Left renal pelvis (tissue), 4 donors: Measurements from ENCODE around the gene WDR82. TPM values are rescaled to one million over a fixed set of nuclear protein-coding genes. Genes with fewer than 3 reads are reported as not detected.

Experiments
- DNase-seq, 4 donors: peaks; one replicate each; pipeline ENCODE4 v3.0.0-alpha.2; 2013; ENCODE audit warnings: low read depth in 4 of 4, low spot score in 3 of 4
- polyA plus RNA-seq, 4 donors: library from polyadenylated mRNA; unstranded; fragments of 120-200 nt; gene quantifications; one replicate each; pipeline ENCODE4 v1.2.1, GENCODE V29; 2013; ENCODE audit not compliant: insufficient read length in 4 of 4

WDR82 gene
- polyA plus RNA-seq, 4 donors = 91.2 to 119 (median 103) TPM

DNA sequence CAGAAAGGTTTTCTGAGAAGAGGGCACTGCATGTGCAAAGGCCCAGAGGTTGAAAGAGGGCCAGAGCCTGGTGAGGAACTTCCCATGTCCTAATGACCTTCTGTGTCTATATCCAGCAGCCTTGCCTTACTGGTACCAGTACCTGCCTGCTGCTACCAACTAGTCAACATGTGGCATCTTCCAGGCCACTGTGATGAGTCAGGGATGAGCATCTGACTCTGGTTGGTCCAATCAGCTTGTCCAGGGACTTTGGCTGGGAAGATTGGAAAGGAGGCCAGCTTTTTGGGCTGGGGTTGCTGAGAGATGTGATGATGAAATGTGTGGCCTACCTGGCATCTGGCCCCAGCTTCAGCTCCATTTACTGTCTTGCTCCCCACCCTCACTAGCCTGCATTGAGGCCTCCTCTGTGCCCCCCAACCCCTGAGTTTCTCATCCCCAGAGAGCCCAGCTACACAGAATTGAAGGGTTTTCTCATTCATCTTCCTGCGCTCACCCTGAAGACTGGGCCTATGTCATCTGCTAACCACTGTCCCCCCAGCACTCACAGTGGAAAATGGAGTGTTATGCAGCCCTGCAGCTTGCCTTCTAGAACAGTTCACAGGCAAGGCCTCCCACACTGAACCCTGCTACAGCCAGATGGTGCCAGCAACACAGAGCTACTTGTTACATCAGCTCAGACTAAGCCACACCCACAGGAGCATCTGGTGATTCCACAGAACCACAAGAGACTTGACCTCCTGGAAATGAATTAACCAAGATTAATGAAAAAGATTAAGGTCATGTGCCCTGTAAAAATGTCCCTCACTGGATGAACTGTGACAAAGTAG, 38.2 kb downstream of the WDR82 start:
- no peak for DNase-seq

- peak in 1 of 4 donors; percentile 77 for DNase-seq
These were observed 39.4 kb downstream of the WDR82 start, which contains the start of gene TWF2 for GRCh38 chr3:52238761-52239701. Gene TWF2 (minus strand): TSS chr3:52239158. CDS start chr3:52239016, 142 bp downstream.

DNA sequence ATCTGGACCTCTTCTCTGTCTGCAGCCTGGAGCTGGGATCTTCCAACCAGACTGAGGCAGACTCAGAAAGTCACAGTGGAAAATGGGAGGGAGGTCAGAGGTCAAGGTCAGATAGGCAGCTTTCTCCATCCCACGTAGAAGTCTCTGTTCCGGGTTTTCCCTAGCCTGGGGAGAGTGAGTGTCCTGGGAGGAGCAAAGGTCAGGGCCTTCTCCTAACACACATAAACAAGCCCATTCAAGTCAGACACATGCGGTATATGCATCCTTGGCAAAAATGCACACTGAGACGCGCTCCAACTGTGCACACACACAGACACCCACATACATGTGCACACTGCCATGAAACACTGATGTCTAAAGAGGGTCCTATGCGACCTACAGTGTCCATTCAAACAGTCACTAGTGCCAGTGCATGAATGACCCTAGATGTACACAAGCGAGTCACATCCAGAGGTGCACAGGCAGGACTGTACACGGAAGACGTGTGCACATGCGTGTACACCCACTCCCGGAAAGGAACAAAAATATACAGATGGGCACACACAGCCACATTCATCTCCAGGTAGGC, 40.2 kb downstream of the WDR82 start:
- DNase-seq = no peak

GRCh38 chr3:52237657-52238172, 40.7 kb downstream of the WDR82 start:
- no peak for DNase-seq

- DNase-seq = no peak
These were observed 41.3 kb downstream of the WDR82 start for GRCh38 chr3:52237006-52237656.

GRCh38 chr3:52236424-52236886, 42.0 kb downstream of the WDR82 start:
- DNase-seq = no peak

GRCh38 chr3:52234516-52235447, 43.7 kb downstream of the WDR82 start:
- no peak for DNase-seq

- no peak for DNase-seq
These were observed 44.5 kb downstream of the WDR82 start for GRCh38 chr3:52233968-52234367.

- DNase-seq = no peak
These were observed 45.3 kb downstream of the WDR82 start for GRCh38 chr3:52233108-52233591.

- DNase-seq = no peak
These were observed 46.0 kb downstream of the WDR82 start for GRCh38 chr3:52232279-52233107.

DNA sequence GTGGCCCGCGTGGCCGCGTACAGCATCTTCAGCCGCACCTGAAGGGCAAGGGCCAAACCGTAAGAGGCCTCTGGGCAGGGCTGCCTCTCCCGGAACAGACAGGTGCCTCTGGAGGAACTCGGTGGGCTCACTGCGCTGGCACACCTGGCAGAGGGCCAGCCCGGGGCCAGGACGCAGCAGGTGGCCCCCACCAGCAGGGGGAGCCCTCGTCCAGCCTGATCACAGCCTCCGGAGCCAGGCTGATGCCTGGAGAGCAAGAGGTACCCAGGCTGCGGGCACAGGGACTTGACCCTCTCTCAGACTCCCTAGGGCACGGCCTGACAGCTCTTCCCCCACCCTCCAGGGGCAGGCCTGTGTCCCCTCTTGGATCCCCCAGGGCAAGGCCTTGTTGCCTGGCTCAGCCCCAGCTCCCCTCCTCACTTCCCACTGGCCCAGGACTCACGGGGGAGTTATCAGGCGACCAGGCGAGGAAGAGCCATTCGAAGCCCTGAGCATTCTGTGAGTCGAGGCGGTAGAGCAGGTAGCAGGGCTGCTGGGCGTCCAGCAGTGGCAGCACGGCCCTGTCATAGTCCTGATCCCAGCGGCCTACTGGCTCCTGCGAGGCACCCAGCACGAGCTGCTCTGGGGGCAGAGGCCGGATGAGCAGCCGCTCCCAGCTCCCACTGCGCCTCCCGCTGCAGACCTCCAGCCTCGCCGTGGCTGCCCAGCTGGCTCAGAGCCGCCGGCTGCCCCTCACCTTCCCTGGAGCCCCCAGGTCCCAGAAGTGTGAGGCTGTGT, 46.8 kb downstream of the WDR82 start:
- DNase-seq = no peak

DNA sequence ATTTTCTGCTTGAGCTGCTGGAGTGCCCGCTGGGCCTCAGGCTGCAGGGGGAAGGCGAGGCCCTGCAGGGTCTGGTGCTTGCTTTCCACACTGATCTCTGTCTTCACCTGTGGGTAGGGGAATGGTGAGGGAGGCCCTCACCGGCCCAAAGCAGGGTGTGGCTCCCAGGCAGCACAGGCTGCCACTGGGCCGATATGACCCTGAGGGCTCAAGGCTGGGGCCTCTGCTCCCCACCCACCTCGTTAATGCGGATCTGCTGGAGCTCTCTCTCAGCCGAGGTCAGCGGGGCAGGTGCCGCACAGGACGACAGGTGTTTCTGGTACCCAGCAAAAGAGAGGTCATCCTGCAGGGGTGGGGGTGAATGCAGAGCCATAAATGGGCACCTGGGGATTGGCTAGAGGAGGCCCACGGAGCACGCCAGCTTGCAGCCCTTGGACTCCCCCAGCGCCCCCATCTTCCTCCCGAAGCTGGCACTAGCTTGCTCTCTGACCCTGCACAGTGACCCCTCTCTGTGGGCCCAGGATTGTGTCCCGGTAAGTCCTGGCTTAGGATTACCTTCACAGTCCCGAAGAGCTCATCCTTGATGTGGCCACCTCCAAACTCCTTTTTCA, 47.5 kb downstream of the WDR82 start:
- no peak for DNase-seq

DNA sequence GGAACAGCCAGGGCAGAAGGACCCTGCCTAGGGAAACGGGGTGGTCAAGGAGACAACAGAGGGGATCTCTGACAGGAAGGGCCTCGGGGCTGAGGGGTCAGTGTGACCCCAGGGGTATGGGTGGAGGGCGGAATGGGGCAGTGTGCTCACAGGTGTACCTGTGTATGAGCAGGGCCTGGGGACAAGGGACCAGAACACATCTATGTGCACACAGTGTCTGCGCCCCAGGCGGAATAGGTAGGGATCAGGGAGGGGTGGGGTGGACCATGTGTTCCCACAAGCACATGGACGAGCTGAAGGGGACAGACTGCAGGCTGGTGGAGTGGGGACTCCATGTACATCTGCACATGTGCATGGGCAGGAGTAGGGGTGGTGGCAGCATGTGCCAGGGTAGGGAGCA, 48.0 kb downstream of the WDR82 start:
- DNase-seq = no peak

DNA sequence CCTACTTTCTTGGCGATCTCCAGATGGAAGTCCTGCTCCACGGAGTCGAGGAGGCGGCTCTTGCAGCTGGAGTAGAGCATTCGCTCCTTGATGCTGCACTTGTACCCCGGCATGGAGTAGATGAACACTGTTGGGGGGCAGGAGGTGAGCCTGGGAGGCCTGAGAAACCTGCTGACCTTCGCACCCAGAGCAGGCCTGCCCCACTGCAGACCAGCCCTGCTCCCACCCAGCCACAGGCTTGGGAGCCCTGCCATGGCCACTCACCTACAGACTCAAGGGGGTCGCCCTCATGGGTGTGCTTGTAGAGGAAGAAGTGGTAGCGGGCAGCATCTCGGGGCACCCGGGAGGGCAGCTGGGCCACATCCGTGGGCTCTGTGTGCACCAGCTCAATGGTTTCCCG, 48.8 kb downstream of the WDR82 start:
- no peak for DNase-seq

GRCh38 chr3:52228751-52229291, 49.6 kb downstream of the WDR82 start:
- no peak for DNase-seq

DNA sequence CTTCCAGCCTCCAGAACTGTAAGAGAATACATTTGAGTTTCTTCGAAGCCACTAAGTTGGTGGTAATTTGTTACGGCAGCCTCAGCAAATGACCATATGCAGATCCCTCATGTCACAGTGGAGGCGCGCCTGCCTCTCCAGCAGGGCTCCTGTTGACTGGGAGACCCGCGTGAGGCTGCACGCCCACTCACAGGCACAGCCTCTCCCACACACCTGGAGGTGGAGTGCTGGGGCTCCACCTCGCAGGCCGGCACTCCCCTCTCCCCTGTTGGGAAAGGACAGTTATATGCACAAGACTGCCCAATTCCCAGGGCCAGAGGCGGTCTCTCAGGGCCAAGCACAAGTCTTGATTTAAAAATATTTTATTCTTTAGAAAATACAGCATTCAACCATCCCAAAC, 50.2 kb downstream of the WDR82 start:
- DNase-seq = no peak

DNA sequence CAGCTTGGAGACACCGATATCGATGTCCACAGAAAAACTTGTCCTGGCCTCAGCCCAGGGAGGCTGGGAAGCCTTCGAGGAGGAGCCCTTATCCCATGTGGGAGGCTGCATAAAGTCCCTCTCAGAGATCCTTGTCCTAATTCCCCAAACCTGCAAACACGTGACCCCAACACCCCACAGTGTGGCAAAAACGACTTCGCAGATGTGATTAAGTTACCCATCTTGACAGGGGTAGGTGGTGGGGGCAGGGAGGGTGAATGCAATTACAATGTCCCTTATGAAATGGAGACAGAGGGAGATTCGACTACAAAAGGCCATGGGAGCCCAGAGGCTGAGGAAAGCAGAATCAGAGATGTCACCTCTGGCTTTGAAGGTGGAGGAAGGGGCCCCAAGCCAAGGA, 50.7 kb downstream of the WDR82 start:
- DNase-seq = no peak
